Keratinocyte (primary cell): ENCODE data around the gene NAPB.

Source experiments
- EZH2 ChIP-seq: IDR thresholded peaks from one replicate; pipeline ENCODE4 v1.6.1; 2012; ENCODE audit warnings: inconsistent platforms, mild to moderate bottlenecking, low read length, moderate library complexity
- TF ChIP-seq, protein P1 (sequence below), 3 experiments: IDR thresholded peaks in 1 of 3; conservative IDR thresholded peaks in 1 of 3; optimal IDR thresholded peaks in 1 of 3; 2 replicates in 2 of 3; 3 replicates in 1 of 3; pipeline versions ENCODE3 to v1.5.1; 2011; ENCODE audit warnings: low read length in 3 of 3, mild to moderate bottlenecking in 3 of 3, moderate library complexity in 2 of 3, control low read depth in 1 of 3, inconsistent platforms in 1 of 3; ENCODE audit not compliant: insufficient read depth in 2 of 3; ENCODE audit errors: extremely low read depth in 1 of 3

DNA sequence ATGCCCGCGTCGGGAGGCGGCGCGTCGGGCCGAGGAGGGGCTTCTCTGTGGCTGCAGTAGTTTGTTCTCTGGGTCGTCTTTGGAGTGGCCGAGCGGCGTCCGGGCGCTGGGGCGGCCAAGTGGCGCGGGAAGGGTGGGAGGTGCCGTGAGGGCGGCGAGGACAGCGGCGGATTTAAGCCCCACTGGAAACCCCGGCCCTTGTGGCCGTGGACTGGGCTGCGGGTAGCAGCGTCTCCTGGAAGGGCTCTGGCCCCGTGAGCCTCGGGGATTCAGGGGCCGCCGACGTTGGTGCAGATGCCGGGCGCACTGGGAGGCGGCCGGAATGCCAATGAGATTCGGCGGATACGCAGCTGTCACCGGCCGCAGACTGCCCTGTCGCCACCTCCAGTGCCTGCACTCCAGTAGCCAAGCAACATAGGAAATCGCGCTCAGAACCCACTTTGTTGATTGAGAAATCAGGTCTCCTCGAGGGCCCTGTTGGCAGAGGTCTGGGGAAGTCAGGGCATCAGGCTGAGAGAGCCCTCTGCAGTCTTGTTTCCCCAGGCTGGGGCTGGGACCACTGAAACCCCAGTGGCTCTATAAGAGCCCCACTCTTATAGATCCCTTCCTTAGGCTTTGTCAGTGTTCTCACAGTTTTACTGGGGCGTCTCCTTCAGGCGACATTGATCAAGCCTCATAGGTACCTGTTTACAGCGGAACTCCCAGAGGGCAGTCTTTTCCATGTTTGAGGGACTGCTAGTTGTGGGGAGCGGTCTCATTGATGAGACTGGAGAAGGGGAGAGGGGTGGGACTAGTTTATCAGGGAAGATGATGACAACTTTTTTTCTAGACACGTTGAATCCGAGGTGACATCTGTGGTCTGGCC, 58.7 kb downstream of the NAPB start:
- TF ChIP-seq, protein P1, sequence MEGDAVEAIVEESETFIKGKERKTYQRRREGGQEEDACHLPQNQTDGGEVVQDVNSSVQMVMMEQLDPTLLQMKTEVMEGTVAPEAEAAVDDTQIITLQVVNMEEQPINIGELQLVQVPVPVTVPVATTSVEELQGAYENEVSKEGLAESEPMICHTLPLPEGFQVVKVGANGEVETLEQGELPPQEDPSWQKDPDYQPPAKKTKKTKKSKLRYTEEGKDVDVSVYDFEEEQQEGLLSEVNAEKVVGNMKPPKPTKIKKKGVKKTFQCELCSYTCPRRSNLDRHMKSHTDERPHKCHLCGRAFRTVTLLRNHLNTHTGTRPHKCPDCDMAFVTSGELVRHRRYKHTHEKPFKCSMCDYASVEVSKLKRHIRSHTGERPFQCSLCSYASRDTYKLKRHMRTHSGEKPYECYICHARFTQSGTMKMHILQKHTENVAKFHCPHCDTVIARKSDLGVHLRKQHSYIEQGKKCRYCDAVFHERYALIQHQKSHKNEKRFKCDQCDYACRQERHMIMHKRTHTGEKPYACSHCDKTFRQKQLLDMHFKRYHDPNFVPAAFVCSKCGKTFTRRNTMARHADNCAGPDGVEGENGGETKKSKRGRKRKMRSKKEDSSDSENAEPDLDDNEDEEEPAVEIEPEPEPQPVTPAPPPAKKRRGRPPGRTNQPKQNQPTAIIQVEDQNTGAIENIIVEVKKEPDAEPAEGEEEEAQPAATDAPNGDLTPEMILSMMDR (optimal IDR thresholded peaks at IDR 0.05 in 1 of 3, IDR thresholded peaks at IDR 0.05 in 1 of 3, conservative IDR thresholded peaks at IDR 0.05 in 1 of 3; ENCODE audit: extremely low read depth in 1 of 3, insufficient read depth in 2 of 3, low read length in 3 of 3), result no peak
- no peak for TF ChIP-seq EZH2
